ENCODE results near the gene LRP8.

Gene LRP8

GRCh38 chr1:53279296-53280200 lies 48.3 kb downstream of the LRP8 start:
- DNase-seq = no peak

GRCh38 chr1:53278298-53278725 lies 49.6 kb downstream of the LRP8 start:
- DNase-seq = no peak

- no peak for DNase-seq
These were observed 50.5 kb downstream of the LRP8 start for GRCh38 chr1:53277326-53277725.

- DNase-seq = no peak
These were observed 51.0 kb downstream of the LRP8 start for GRCh38 chr1:53276902-53277281.

- no peak for DNase-seq
These were observed 51.5 kb downstream of the LRP8 start for GRCh38 chr1:53276153-53276901.

GRCh38 chr1:53275566-53275965 lies 52.3 kb downstream of the LRP8 start:
- DNase-seq = no peak

GRCh38 chr1:53274541-53275185 lies 53.2 kb downstream of the LRP8 start:
- no peak for DNase-seq

GRCh38 chr1:53274026-53274425 lies 53.8 kb downstream of the LRP8 start:
- DNase-seq = no peak

GRCh38 chr1:53273526-53273925 lies 54.3 kb downstream of the LRP8 start:
- DNase-seq = no peak

GRCh38 chr1:53272349-53272748 lies 55.5 kb downstream of the LRP8 start:
- DNase-seq = no peak

GRCh38 chr1:53271446-53272090 lies 56.3 kb downstream of the LRP8 start:
- no peak for DNase-seq

- no peak for DNase-seq
These were observed 57.0 kb downstream of the LRP8 start for GRCh38 chr1:53270873-53271272.

- DNase-seq = no peak
These were observed 57.8 kb downstream of the LRP8 start for GRCh38 chr1:53270107-53270506.

GRCh38 chr1:53267761-53268160 lies 60.1 kb downstream of the LRP8 start:
- no peak for DNase-seq

GRCh38 chr1:53266038-53266437 lies 61.8 kb downstream of the LRP8 start:
- DNase-seq = no peak

GRCh38 chr1:53265581-53265980 lies 62.3 kb downstream of the LRP8 start:
- no peak for DNase-seq

- DNase-seq = no peak
These were observed 63.8 kb downstream of the LRP8 start for GRCh38 chr1:53264048-53264447.

- no peak for DNase-seq
These were observed 65.9 kb downstream of the LRP8 start for GRCh38 chr1:53262000-53262399.

- DNase-seq = no peak
These were observed 67.1 kb downstream of the LRP8 start for GRCh38 chr1:53260631-53261247.

GRCh38 chr1:53259932-53260331 lies 67.9 kb downstream of the LRP8 start:
- no peak for DNase-seq

GRCh38 chr1:53258216-53258615 lies 69.7 kb downstream of the LRP8 start:
- DNase-seq = no peak

GRCh38 chr1:53257454-53258081 lies 70.3 kb downstream of the LRP8 start:
- no peak for DNase-seq

Data from NCI-H2029 (cell line).